Hepatocyte (in vitro differentiated cells): Measurements from ENCODE around the gene PDZRN4. TPM values are rescaled to one million over a fixed set of nuclear protein-coding genes. Genes with fewer than 3 reads are reported as not detected.

Experiments used
- DNase-seq: peaks from one replicate; pipeline ENCODE4 v3.0.0-alpha.2; 2016; ENCODE audit warnings: low spot score
- H2AFZ ChIP-seq: fragments of 200-600 bp; sonication (generic); 2 replicates; pipeline ENCODE4 v1.6.0; 2016; ENCODE audit warnings: antibody characterized with exemption, mild to moderate bottlenecking
- H3K27ac ChIP-seq: fragments of 200-600 bp; sonication (generic); 2 replicates; pipeline ENCODE4 v1.5.1; 2016; ENCODE audit warnings: mild to moderate bottlenecking
- H3K27me3 ChIP-seq: fragments of 200-600 bp; sonication (generic); 2 replicates; pipeline ENCODE4 v1.6.1; 2016
- H3K36me3 ChIP-seq: fragments of 200-600 bp; sonication (generic); replicated peaks from 2 replicates; pipeline ENCODE4 v1.5.1; 2016; ENCODE audit warnings: low read depth; ENCODE audit not compliant: insufficient read depth
- H3K4me1 ChIP-seq: fragments of 200-600 bp; sonication (generic); 2 replicates; pipeline ENCODE4 v1.5.1; 2016; ENCODE audit warnings: mild to moderate bottlenecking, moderate library complexity; ENCODE audit not compliant: insufficient read depth
- H3K4me2 ChIP-seq: fragments of 200-600 bp; sonication (generic); 2 replicates; pipeline ENCODE4 v1.6.0; 2016
- H3K4me3 ChIP-seq: fragments of 200-600 bp; sonication (generic); 2 replicates; pipeline ENCODE4 v1.5.1; 2016; ENCODE audit warnings: mild to moderate bottlenecking
- H3K79me2 ChIP-seq: fragments of 200-600 bp; sonication (generic); 2 replicates; pipeline ENCODE4 v1.6.0; 2017; ENCODE audit warnings: mild to moderate bottlenecking
- H3K9me2 ChIP-seq: fragments of 200-600 bp; sonication (generic); replicated peaks from 2 replicates; pipeline ENCODE4 v1.6.0; 2017; ENCODE audit warnings: mild to moderate bottlenecking; ENCODE audit not compliant: insufficient read depth
- H3K9me3 ChIP-seq: fragments of 200-600 bp; sonication (generic); 2 replicates; pipeline ENCODE4 v1.5.1; 2016; ENCODE audit warnings: low read depth, mild to moderate bottlenecking
- H4K20me1 ChIP-seq: fragments of 200-600 bp; sonication (generic); 2 replicates; pipeline ENCODE4 v1.6.0; 2016; ENCODE audit warnings: mild to moderate bottlenecking; ENCODE audit not compliant: insufficient read depth, poor library complexity, severe bottlenecking
- EZH2 ChIP-seq: fragments of 200-600 bp; sonication (generic); IDR thresholded peaks from 2 replicates; pipeline ENCODE4 v1.6.1; 2016; ENCODE audit warnings: antibody characterized with exemption, mild to moderate bottlenecking, borderline replicate concordance
- EZH2phosphoT487 ChIP-seq: fragments of 200-600 bp; sonication (generic); IDR thresholded peaks from one replicate; pipeline ENCODE4 v1.6.1; 2018; ENCODE audit warnings: antibody characterized with exemption, mild to moderate bottlenecking, low read depth, moderate library complexity; ENCODE audit not compliant: unreplicated experiment, severe bottlenecking
- WGBS: methylation state at CpG from one replicate; pipeline ENCODE4 v1.1.6; 2016; ENCODE audit warnings: low lambda C conversion rate; ENCODE audit errors: missing lambda C conversion rate; 5-methylcytosine and 5-hydroxymethylcytosine counted together
- polyA plus RNA-seq: library from polyadenylated mRNA; unstranded; fragments of >200 nt; fragmentation: Nextera tagmentation; extraction: Ambion mirVana; gene quantifications from 2 replicates; pipeline ENCODE4 v1.2.1, GENCODE V29; 2016
- total RNA-seq: library from RNA; depleted of rRNA; stranded (reverse); fragments of >200 nt; gene quantifications from 2 replicates; pipeline ENCODE4 v1.2.3, GENCODE V29; 2014
- TF ChIP-seq, protein P1 (sequence below): fragments of 200-600 bp; sonication (generic); IDR thresholded peaks from 2 replicates; pipeline ENCODE4 v1.5.1; 2016; ENCODE audit warnings: antibody characterized with exemption, mild to moderate bottlenecking; ENCODE audit not compliant: poor library complexity

The PDZRN4 gene
- total and polyA plus RNA-seq, 2 experiments from 2014 or later = 2.2 to 2.3 TPM

- Histone ChIP-seq H4K20me1 (no peaks in the 10 kb centered on the region), H3K27me3 (no peaks in the 10 kb centered on the region), H3K4me1 (no peaks in the 10 kb centered on the region), H3K9me3 (no peaks in the 10 kb centered on the region), H3K79me2 (no peaks in the 10 kb centered on the region), H3K4me3 (no peak overlapping the region), H3K27ac (no peak overlapping the region), H3K4me2 (no peak overlapping the region), H3K9me2 (no peaks in the 10 kb centered on the region), H2AFZ (no peak overlapping the region), H3K36me3 (no peaks in the 10 kb centered on the region)
- 93% methylated on average over 2 of the region's 2 CpGs for WGBS
- no peak for TF ChIP-seq EZH2phosphoT487
- TF ChIP-seq, protein P1, sequence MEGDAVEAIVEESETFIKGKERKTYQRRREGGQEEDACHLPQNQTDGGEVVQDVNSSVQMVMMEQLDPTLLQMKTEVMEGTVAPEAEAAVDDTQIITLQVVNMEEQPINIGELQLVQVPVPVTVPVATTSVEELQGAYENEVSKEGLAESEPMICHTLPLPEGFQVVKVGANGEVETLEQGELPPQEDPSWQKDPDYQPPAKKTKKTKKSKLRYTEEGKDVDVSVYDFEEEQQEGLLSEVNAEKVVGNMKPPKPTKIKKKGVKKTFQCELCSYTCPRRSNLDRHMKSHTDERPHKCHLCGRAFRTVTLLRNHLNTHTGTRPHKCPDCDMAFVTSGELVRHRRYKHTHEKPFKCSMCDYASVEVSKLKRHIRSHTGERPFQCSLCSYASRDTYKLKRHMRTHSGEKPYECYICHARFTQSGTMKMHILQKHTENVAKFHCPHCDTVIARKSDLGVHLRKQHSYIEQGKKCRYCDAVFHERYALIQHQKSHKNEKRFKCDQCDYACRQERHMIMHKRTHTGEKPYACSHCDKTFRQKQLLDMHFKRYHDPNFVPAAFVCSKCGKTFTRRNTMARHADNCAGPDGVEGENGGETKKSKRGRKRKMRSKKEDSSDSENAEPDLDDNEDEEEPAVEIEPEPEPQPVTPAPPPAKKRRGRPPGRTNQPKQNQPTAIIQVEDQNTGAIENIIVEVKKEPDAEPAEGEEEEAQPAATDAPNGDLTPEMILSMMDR = no peak
- TF ChIP-seq EZH2 = no peak
- no peak for DNase-seq
Observed at GRCh38 chr12:41497409-41497808, 309.3 kb downstream of the PDZRN4 start.

DNA sequence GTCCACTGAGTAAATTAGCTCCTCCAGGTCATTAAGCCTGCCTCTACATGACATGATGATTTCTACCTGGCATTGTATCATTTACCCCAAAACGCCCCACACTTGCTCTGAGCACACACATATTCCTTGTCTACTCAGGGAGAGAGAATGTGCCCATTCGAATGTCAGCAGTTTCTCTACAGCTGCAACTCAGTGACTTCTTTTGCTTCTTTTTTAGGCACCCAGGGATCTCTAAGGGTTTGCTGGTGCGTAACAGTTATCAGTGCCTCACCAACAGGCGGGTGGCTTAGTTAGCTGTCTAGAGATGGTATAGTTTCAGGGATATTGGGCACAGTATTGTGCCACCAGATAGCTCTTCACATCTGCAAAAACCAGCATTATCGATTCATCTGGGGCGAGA lies 316.9 kb downstream of the PDZRN4 start:
- Histone ChIP-seq H3K4me2 (no peak overlapping the region), H2AFZ (no peak overlapping the region), H3K9me2 (no peaks in the 10 kb centered on the region), H3K4me3 (no peak overlapping the region), H3K79me2 (no peaks in the 10 kb centered on the region), H3K27me3 (no peaks in the 10 kb centered on the region), H3K4me1 (no peaks in the 10 kb centered on the region), H4K20me1 (no peaks in the 10 kb centered on the region), H3K36me3 (no peaks in the 10 kb centered on the region), H3K9me3 (no peaks in the 10 kb centered on the region), H3K27ac (no peak overlapping the region)
- 95% methylated on average over 6 of the region's 6 CpGs for WGBS
- DNase-seq = no peak
- TF ChIP-seq, protein P1 = no peak
- TF ChIP-seq EZH2phosphoT487 (no peak), EZH2 (no peak)

GRCh38 chr12:41507286-41507685 lies 319.2 kb downstream of the PDZRN4 start:
- no peaks in the 10 kb centered on the region for H4K20me1 ChIP-seq
- WGBS = 77% methylated on average over 3 of the region's 3 CpGs

More at GRCh38 chr12:41507286-41507685, 319.2 kb downstream of the PDZRN4 start:
- H2AFZ ChIP-seq = no peak overlapping the region
- H3K4me1 ChIP-seq = no peaks in the 10 kb centered on the region
- no peak overlapping the region for H3K27ac ChIP-seq
- no peak overlapping the region for H3K4me3 ChIP-seq
- no peaks in the 10 kb centered on the region for H3K27me3 ChIP-seq
- H3K9me3 ChIP-seq = no peaks in the 10 kb centered on the region
- no peak overlapping the region for H3K4me2 ChIP-seq
- H3K36me3 ChIP-seq = no peaks in the 10 kb centered on the region
- H3K79me2 ChIP-seq = no peaks in the 10 kb centered on the region
- TF ChIP-seq EZH2phosphoT487 (no peak), EZH2 (no peak)
- TF ChIP-seq, protein P1 = no peak
- no peak for DNase-seq
- no peaks in the 10 kb centered on the region for H3K9me2 ChIP-seq
